NT2/D1 (cell line): ENCODE results near the gene FAM25C.
"Not testable (repeated sequence)": the region's sequence is repeated elsewhere in the genome, so short reads cannot be mapped to it uniquely, and the experiment has no call there.

Experiments used
- SUZ12 ChIP-seq: IDR thresholded peaks from 2 replicates; pipeline ENCODE4 v1.6.1; 2011; ENCODE audit not compliant: insufficient read length, insufficient read depth; ENCODE audit errors: extremely low read depth
- YY1 ChIP-seq: IDR thresholded peaks from 2 replicates; pipeline ENCODE4 v1.6.1; 2011; ENCODE audit not compliant: insufficient read length, insufficient read depth
- ZNF274 ChIP-seq: IDR thresholded peaks from 2 replicates; pipeline ENCODE4 v1.6.1; 2011; ENCODE audit warnings: mild to moderate bottlenecking, low read depth, low read length

DNA sequence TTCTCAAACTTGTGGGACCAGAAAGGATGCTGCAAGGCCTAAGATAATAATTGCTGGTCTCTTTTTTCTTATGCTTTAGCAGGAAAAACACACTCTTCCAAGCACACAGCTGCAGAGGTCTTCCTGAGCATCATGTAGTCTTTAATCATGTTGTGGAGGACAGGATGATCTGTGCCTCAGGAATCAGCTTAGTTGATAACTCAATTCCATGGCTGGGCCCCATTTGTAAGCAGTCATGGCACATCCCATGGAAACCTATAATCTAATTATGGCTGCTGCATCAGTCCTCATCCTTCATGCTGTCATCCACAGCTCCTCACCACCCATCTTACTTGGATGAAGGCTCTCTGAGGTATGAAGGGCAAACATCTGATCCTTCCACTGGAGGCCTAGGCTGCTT is 26.5 kb downstream of the FAM25C start:
- not testable (repeated sequence) for TF ChIP-seq ZNF274, YY1, SUZ12
